IPS-NIHi11 (cell line): ENCODE data around the gene SRL.

ENCODE experiments used
- DNase-seq: peaks from one replicate; pipeline ENCODE4 v3.0.0; 2012; ENCODE audit warnings: mixed read lengths, low spot score

SRL gene

GRCh38 chr16:4200781-4201137 lies 41.1 kb downstream of the SRL start:
- no peak for DNase-seq

DNA sequence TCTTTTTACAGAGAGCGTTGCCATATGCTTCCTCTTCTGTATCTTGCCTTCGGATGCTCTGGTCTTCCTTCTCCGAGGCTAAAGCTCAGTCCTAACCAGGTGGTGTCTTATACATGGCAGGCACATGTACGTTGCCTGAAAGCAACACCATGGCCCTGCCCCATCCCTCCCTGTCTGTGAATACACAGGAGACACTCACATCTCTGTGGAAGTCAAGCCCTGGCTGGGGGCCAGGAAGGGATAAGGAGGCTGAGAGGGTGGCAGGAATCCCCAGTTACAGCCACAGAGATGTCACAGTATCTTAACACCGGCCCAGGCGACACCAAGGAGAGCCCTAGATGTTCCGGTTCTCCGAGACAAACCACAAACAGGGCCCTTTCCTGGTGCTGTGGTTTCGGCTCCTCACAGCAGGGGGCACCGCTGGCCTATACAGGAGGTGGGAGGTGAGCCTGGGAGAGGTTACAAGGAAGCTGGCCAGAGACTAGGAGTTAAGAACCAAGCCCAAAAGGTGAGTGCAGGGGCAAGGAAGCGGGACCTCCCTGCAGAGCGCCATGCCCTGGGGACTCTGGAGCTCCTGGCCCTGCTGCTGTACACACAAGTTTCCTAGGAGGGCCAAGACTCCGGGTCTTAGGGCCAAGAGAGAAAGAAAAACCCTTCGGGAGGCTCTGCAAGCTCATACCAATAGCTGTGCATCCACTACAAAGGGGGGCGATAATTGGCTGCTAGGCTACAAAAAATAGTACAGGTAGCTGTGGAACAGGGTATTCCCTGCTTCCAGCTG lies 41.7 kb downstream of the SRL start:
- peak; percentile 75 for DNase-seq

DNA sequence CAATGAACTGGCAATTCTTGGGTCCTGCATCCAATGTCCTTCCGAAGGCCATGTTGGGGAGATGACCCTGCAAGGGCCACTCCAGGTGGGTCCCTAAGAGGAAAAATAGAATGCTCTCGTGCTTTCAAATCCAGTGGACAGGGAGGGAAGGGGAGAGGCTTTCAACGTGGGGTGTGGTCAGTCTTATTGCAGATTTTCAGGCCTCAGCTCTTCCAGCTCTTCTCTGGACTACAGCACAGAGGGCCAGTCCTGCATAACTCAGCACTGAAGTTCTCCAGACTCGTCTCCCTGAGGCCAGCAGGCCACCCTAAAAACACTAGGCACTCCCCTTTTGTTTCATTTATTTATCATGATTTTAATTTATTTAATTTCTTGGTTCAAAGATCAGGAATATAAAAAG lies 43.1 kb downstream of the SRL start:
- no peak for DNase-seq

- no peak for DNase-seq
Measured at GRCh38 chr16:4194661-4195060, 47.2 kb downstream of the SRL start.

DNA sequence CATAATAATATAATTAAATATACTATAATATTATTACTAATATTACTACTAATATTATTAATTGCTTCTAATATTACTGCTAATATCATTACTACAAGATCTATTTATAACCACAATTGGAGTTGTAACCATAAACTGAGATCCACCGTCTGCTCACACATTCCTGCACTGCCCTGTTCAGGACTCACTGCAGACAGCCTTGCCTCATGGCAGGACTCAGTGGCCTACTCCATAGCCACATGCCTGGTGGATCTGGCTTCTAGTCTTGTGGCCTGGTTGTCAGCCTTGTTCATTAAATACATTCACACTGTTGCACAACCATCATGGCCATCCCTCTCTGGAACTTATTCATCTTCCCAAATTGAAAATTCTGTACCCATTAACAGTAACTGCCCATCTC lies 48.0 kb downstream of the SRL start:
- DNase-seq, result no peak

DNA sequence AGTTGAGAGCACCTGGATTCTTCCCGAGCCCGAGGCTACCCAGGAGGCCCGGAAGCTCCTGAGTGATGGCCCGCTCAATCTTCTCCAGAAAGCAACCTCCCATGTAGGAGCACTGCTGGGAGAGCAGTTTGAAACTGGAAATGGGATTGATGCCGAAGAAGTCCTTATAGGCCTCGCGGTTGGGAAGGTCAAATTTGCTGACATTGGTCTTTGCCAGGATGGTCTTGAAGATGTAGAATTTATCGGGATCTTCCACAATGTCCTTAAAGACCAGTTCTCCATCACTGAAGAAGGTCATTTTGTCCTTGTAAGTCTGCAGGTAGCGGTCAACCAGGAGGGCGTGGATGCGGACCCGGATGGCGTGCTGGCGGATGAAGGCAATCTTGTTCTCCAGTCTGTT lies 49.7 kb downstream of the SRL start:
- DNase-seq, result no peak

GRCh38 chr16:4190712-4191333 lies 51.1 kb downstream of the SRL start:
- no peak for DNase-seq

DNA sequence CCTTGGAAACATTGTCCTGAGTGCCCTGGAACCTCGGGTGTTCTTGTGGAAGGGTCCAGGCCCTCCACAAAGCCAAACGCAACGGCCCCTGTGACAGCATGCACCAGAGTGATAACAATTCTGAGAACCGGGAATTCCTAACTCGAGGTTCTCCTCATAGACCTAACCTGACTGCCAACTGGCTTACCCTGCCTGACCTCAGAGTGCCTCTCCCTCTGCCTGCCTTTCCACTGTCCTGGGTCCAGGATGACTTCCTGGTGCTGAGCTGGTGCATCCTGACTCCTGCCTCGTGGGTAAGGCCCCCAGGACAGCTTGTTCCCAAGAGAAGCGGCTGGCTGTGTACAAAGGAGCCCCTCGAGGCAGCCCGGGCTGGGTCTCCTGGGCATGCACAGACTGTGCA lies 51.8 kb downstream of the SRL start:
- no peak for DNase-seq

GRCh38 chr16:4184038-4184702 lies 57.7 kb downstream of the SRL start:
- DNase-seq, result peak; percentile 28

GRCh38 chr16:4183237-4184037 lies 58.4 kb downstream of the SRL start:
- DNase-seq, result peak; percentile 99

DNA sequence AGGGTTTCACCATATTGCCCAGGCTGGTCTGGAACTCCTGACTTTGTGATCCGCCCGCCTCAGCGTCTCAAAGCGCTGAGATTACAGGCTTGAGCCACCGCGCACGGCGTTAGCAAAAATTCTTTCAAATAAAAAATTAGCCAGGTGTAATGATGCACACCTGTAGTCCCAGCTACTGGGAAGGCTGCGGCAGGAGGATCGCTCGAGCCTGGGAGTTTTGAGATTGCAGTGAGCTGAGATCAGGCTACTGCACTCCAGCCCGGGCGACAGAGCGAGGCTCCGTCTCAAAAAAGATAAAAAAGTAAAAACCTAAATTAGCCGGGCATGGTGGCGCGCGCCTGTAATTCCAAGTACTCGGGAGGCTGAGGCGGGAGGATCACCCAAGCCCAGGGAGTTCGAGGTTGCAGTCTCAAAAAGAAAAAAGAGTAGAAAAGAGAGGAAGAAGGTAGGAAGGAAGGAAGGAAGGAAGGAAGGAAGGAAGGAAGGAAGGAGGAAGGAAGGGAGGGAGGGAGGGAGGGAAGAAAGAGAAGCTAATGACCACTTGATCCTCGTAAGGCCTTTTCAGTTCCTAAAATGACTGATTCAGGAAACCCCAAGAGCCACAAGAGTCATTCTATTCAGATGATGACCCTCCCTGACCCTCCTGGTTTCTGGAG lies 59.2 kb downstream of the SRL start:
- no peak for DNase-seq

GRCh38 chr16:4180511-4180910 lies 61.4 kb downstream of the SRL start:
- DNase-seq, result no peak

DNA sequence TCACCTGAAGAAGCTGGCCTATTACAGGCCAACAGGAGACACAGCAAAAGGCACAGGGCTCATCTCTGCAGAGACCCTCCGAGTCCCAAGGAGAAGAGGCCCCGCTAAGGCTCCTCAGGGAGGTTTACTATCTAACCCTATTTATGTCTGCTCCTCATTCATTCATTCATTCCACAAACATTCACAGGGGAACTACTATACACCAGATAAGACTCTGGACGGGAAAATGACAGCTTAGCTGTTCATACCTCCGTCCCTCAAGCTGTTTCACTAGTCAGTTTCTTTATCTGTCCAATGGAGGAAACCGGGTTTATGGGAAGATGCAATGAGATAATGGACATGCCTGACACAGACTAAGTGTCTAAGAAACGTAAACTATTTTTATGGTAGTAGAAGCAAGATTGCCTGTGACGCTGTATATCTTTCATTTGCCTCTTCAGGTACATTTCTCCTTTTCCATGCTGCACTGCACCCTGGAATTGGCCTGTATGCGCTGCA lies 62.1 kb downstream of the SRL start:
- no peak for DNase-seq

GRCh38 chr16:4179020-4179419 lies 62.9 kb downstream of the SRL start:
- DNase-seq, result no peak

GRCh38 chr16:4178468-4179010 lies 63.3 kb downstream of the SRL start:
- no peak for DNase-seq

GRCh38 chr16:4176906-4177417 lies 64.9 kb downstream of the SRL start:
- peak; percentile 21 for DNase-seq

- no peak for DNase-seq
Measured at GRCh38 chr16:4175849-4176248, 66.0 kb downstream of the SRL start.

- DNase-seq, result no peak
Measured at GRCh38 chr16:4172070-4172469, 69.8 kb downstream of the SRL start.

- DNase-seq, result no peak
Measured at GRCh38 chr16:4169415-4169814, 72.5 kb downstream of the SRL start.

- no peak for DNase-seq
Measured at GRCh38 chr16:4166821-4167220, 75.1 kb downstream of the SRL start.
